Measurements from ENCODE around the gene TRIM37.
A peak's percentile ranks its signal among the peaks of the same experiment; 100 is the strongest.

Gene TRIM37

GRCh38 chr17:59062509-59062908, 44.2 kb downstream of the TRIM37 start:
- H3K4me3 ChIP-seq (ENCODE audit: low read length), result no peak overlapping the region
- DNase-seq (ENCODE audit: low read depth, low spot score), result no peak

DNA sequence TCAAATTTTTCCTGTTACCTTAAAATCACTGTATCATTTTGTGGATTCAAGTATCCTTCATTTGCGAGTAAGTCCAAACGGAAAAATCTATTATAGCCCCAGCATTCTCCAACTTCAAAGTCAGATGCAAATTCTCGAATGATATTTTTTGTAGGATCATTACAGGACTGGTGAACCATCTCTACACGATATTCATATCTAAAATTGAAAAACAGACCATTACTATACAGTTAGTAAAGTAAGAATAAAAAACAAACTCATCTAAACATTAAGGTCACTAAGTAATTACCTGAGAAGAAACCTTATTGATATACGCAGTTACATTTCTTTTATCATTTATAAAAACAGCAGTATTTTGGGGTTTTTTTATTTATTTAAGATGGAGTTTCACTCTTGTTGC, 49.8 kb downstream of the TRIM37 start:
- H3K4me3 ChIP-seq (ENCODE audit: low read length), result no peak overlapping the region
- DNase-seq (ENCODE audit: low read depth, low spot score), result no peak

- H3K4me3 ChIP-seq (ENCODE audit: low read length), result no peak overlapping the region
- no peak for DNase-seq (ENCODE audit: low read depth, low spot score)
These were observed 56.9 kb downstream of the TRIM37 start for GRCh38 chr17:59049798-59050197.

DNA sequence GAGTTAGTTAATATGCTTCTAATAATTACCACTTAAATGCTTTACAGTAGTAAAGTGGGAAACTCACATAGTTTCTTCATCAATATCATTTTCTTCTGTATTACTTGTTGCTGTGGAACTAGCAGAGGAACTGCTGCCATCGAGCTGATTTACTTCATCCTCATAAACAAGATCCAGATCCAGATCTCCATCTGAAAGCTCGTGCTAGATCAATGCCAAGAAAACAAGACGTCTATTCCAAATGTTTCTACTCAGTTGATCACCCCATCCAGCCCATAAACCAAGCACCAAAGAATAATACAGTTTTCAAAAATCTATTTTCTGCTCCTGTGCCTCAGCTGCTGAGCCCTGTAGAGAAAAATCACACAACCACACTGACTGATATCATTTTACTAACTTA, 59.1 kb downstream of the TRIM37 start:
- no peak for DNase-seq (ENCODE audit: low read depth, low spot score)
- no peak overlapping the region for H3K4me3 ChIP-seq (ENCODE audit: low read length)

GRCh38 chr17:59046192-59046591, 60.5 kb downstream of the TRIM37 start:
- H3K4me3 ChIP-seq (ENCODE audit: low read length), result no peak overlapping the region

DNA sequence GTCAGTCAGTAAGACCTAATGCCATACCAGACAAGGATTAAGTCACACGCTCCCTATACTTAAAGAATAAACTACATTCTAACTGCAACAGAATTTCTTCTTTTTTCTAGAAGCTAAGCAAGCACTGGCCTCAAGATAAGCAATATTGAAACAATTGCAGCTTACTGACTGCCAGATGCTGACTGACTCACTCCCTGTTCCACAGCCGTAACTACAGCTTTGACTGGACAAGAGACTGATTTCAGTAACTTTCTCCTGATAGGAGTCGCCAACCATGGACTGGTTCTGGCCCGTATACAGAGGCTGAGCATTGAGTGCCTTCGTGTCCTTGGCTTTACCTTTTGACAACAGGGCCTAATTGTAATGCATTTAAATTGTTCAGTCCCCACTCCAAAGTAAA, 67.9 kb downstream of the TRIM37 start:
- H3K4me3 ChIP-seq (ENCODE audit: low read length), result no peak overlapping the region
- no peak for DNase-seq (ENCODE audit: low read depth, low spot score)

More at GRCh38 chr17:59046192-59046591, 60.5 kb downstream of the TRIM37 start:
- no peak for DNase-seq (ENCODE audit: low read depth, low spot score)

- no peak overlapping the region for H3K4me3 ChIP-seq (ENCODE audit: low read length)
- DNase-seq (ENCODE audit: low read depth, low spot score), result no peak
These were observed 68.7 kb downstream of the TRIM37 start for GRCh38 chr17:59037960-59038359.

GRCh38 chr17:59030811-59031210, 75.9 kb downstream of the TRIM37 start:
- no peak overlapping the region for H3K4me3 ChIP-seq (ENCODE audit: low read length)
- DNase-seq (ENCODE audit: low read depth, low spot score), result no peak

DNA sequence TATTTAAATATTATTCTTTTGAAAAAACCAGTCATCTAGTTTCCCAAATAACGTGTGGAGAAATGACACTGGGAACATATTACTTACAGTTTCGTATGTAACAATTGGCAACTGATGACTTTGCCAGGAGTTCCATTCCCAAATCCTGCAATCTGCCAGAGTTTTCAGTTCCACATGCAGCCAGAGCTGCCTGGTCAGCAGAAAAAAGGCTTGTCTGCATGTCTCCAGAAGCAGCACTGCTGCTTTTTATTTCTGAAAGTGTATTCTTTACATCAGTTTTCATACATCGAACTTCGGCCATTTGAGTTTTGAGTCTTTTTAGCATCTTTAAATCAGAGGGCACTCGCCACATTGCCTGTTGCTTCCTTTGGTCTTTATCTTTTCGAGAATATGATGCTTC, 78.4 kb downstream of the TRIM37 start:
- no peak for DNase-seq (ENCODE audit: low read depth, low spot score)
- H3K4me3 ChIP-seq (ENCODE audit: low read length), result no peak overlapping the region

GRCh38 chr17:59027750-59028149, 78.9 kb downstream of the TRIM37 start:
- no peak overlapping the region for H3K4me3 ChIP-seq (ENCODE audit: low read length)
- DNase-seq (ENCODE audit: low read depth, low spot score), result no peak

DNA sequence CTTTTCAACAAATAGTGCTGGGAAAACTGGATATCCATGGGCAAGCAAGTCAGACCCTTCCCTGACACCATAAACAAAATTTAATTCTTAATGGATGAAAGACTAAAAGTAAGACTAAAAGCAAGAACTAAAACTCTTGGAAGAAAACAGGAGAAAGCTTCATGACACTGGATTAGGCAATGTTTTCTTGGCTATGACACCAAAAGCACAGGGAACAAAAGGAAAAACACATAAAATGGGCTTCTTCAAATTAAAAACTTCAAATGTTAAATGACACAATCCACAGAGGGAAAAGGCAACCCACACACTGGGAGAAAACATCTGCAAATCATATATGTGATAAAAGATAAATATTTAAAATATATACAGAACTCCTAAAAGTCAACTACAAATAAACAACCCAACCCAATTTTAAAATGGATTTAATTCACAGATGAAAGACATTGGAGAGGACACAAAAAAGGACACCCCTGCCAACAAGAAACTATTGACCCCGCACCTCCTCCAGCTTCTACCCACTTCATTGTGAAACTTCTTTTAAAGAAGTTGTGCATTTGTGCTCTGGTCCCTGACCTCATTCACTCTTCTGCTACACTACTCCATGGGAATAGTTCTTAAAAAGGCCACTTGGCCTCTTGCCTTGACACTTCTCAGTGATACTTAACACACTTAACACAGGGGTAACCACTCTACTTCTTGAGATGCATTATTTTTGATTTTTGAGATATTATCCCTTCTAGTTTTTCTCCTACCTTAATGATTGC, 80.3 kb downstream of the TRIM37 start:
- DNase-seq (ENCODE audit: low read depth, low spot score), result no peak
- no peak overlapping the region for H3K4me3 ChIP-seq (ENCODE audit: low read length)

DNA sequence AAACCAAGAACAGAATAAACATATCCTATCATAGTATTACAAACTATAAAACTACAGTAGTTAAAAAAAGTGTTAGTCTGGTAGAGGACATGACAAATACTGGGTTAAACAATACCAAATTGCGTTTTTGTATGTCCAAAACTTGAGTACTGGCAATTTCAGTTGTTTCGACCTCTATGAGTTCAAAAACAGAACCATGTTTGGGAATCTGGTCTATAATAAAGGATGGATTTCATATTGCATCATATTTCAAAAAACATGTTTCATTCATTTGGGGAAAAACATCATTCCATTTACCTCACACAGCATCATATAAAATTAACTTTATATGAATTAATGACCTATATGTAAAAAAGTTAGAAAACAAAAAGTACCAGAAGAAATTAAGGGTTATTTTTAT, 81.8 kb downstream of the TRIM37 start:
- H3K4me3 ChIP-seq (ENCODE audit: low read length), result no peak overlapping the region
- DNase-seq (ENCODE audit: low read depth, low spot score), result no peak

- no peak for DNase-seq (ENCODE audit: low read depth, low spot score)
- H3K4me3 ChIP-seq (ENCODE audit: low read length), result no peak overlapping the region
These were observed 88.7 kb downstream of the TRIM37 start for GRCh38 chr17:59018019-59018418.

- DNase-seq (ENCODE audit: low read depth, low spot score), result no peak
- H3K4me3 ChIP-seq (ENCODE audit: low read length), result no peak overlapping the region
These were observed 94.7 kb downstream of the TRIM37 start for GRCh38 chr17:59011975-59012374.

DNA sequence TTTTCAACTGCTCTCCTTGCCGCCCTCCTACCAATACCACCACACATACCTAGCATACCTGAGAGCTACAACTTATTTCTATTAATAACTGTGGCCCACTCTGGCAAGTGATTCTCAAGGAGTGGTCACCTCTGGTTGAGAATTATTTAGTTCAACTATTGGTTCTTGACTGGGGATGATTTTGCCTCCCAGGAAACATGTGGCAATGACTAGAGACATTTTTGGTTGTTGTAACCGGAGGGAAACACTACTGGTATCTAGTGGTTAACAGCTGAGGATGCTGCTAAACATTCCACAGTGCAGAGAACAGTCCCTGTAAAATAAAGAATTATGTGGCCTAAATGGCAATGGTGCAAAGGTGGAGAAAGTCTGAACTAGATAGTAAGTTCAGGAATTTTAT, 96.7 kb downstream of the TRIM37 start:
- H3K4me3 ChIP-seq (ENCODE audit: low read length), result no peak overlapping the region
- DNase-seq (ENCODE audit: low read depth, low spot score), result no peak

DNA sequence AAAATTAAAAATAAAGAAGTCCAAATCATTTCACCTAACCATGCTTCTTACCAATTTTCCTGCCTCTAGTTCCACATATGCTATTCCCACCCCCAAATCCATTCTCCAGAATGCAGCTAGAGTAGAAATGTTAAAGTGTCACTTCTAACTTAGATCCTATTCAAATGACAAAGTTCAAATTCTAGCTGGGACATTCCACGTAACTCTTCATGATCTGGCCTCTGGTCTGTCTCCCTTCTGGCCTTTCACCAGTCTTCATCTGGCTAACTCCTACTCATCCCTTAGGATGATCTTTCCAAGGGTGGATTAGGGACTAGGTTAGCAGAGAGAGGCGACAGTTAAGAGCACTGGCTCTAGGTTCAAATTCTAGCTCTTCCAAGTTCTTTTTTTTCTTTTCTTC, 97.9 kb downstream of the TRIM37 start:
- DNase-seq (ENCODE audit: low read depth, low spot score), result no peak
- H3K4me3 ChIP-seq (ENCODE audit: low read length), result no peak overlapping the region

GRCh38 chr17:59007995-59008394, 98.7 kb downstream of the TRIM37 start:
- H3K4me3 ChIP-seq (ENCODE audit: low read length), result no peak overlapping the region
- no peak for DNase-seq (ENCODE audit: low read depth, low spot score)

GRCh38 chr17:59004338-59005111, 102.2 kb downstream of the TRIM37 start:
- no peak overlapping the region for H3K4me3 ChIP-seq (ENCODE audit: low read length)
- DNase-seq (ENCODE audit: low read depth, low spot score), result peak; percentile 66

- no peak for DNase-seq (ENCODE audit: low read depth, low spot score)
- no peak overlapping the region for H3K4me3 ChIP-seq (ENCODE audit: low read length)
These were observed 102.8 kb downstream of the TRIM37 start for GRCh38 chr17:59003860-59004259.

DNA sequence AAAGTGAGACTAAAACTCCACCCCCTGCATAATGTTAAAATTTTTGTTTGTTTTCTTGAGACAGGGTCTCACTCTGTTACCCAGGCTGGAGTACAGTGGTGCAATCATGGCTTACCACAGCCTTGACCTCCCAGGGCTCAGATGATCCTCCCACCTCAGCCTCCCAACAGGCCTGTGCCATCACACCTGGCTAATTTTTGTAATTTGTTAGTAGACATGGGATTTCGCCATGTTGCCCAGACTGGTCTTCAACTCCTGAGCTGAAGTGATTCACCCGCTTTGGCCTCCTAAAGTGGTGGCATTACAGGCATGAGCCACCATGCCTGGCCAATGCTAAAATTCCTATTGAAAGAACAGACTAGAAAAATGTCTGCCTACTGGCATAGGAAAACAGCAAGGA, 103.8 kb downstream of the TRIM37 start:
- no peak for DNase-seq (ENCODE audit: low read depth, low spot score)
- H3K4me3 ChIP-seq (ENCODE audit: low read length), result no peak overlapping the region

DNA sequence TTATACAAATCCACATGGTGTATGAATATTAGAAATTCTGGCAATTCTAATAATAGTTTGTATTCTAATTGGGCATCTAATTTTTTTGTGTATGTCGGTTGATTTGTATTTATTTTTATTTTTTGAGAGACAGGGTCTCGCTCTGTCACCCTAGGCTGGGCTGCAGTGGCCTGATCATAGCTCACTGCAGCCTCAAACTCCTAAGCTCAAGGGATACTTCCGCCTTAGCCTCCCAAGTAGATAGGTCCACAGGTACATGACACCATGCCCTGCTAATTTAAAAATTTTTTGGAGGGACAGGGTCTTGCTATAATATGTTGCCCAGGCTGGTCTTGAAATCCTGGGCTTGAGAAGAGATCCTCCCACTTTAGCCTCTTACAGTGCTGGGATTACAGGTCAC, 104.6 kb downstream of the TRIM37 start:
- no peak for DNase-seq (ENCODE audit: low read depth, low spot score)
- no peak overlapping the region for H3K4me3 ChIP-seq (ENCODE audit: low read length)

Data from Jurkat, Clone E6-1 (cell line).